Omental fat pad (tissue), 4 donors: Measurements from ENCODE around the gene MAGEA10. TPM values are rescaled to one million over a fixed set of nuclear protein-coding genes. Genes with fewer than 3 reads are reported as not detected.
"Not testable (repeated sequence)": the region's sequence is repeated elsewhere in the genome, so short reads cannot be mapped to it uniquely, and the experiment has no call there.

Experiments
- ATAC-seq: fragments of 150-250 bp; one replicate; pipeline ENCODE4 v1.9.1; 2016; ENCODE audit warnings: mild to moderate bottlenecking, moderate library complexity; ENCODE audit not compliant: low FRiP score
- DNase-seq: peaks from one replicate; pipeline ENCODE4 v3.0.0-alpha.2; 2019; ENCODE audit warnings: low spot score
- CTCF ChIP-seq, 3 donors: fragments of 450-650 bp; IDR thresholded peaks; one replicate each; pipeline ENCODE4 v1.5.1; 2016 to 2017; ENCODE audit warnings: antibody characterized with exemption in 3 of 3, mild to moderate bottlenecking in 3 of 3, moderate library complexity in 2 of 3
- total RNA-seq, 4 donors: library from RNA; depleted of rRNA; stranded (reverse); fragments of >200 nt; gene quantifications; one replicate each; pipeline ENCODE4 v1.1.0, GENCODE V29; 2016

MAGEA10 gene
- total RNA-seq = not detected

GRCh38 chrX:152138388-152138784, at the start of gene MAGEA10:
Gene MAGEA10 (minus strand): TSS chrX:152138577. CDS start chrX:152135620, 2,957 bp downstream.
- ATAC-seq (no peak), DNase-seq (no peak)
- no peak for TF ChIP-seq CTCF (IDR thresholded peaks at IDR 0.05)

- TF ChIP-seq CTCF (IDR thresholded peaks at IDR 0.05) = no peak
- no peak for ATAC-seq
- no peak for DNase-seq
Observed at GRCh38 chrX:152177497-152178269, 39.3 kb upstream of the MAGEA10 start.

- TF ChIP-seq CTCF (IDR thresholded peaks at IDR 0.05) = no peak
- DNase-seq (no peak), ATAC-seq (no peak)
Observed at GRCh38 chrX:152177052-152177451, 38.7 kb upstream of the MAGEA10 start.

- not testable (repeated sequence) for ATAC-seq, DNase-seq
Observed at GRCh38 chrX:152175892-152176291, 37.5 kb upstream of the MAGEA10 start.

- not testable (repeated sequence) for DNase-seq, ATAC-seq
Observed at GRCh38 chrX:152173923-152174322, 35.5 kb upstream of the MAGEA10 start.

- no peak for TF ChIP-seq CTCF (IDR thresholded peaks at IDR 0.05)
- DNase-seq = no peak
- no peak for ATAC-seq
Observed at GRCh38 chrX:152170621-152171020, 32.2 kb upstream of the MAGEA10 start.

- DNase-seq (no peak), ATAC-seq (no peak)
- no peak for TF ChIP-seq CTCF (IDR thresholded peaks at IDR 0.05)
Observed at GRCh38 chrX:152165033-152165743, 26.8 kb upstream of the MAGEA10 start.

- ATAC-seq = no peak
- no peak for DNase-seq
Observed at GRCh38 chrX:152157042-152157441, 18.7 kb upstream of the MAGEA10 start.

More at GRCh38 chrX:152157042-152157441, 18.7 kb upstream of the MAGEA10 start:
- TF ChIP-seq CTCF (IDR thresholded peaks at IDR 0.05) = no peak
